ENCODE data around the gene IST1.

- TF ChIP-seq, protein P1, sequence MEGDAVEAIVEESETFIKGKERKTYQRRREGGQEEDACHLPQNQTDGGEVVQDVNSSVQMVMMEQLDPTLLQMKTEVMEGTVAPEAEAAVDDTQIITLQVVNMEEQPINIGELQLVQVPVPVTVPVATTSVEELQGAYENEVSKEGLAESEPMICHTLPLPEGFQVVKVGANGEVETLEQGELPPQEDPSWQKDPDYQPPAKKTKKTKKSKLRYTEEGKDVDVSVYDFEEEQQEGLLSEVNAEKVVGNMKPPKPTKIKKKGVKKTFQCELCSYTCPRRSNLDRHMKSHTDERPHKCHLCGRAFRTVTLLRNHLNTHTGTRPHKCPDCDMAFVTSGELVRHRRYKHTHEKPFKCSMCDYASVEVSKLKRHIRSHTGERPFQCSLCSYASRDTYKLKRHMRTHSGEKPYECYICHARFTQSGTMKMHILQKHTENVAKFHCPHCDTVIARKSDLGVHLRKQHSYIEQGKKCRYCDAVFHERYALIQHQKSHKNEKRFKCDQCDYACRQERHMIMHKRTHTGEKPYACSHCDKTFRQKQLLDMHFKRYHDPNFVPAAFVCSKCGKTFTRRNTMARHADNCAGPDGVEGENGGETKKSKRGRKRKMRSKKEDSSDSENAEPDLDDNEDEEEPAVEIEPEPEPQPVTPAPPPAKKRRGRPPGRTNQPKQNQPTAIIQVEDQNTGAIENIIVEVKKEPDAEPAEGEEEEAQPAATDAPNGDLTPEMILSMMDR (IDR thresholded peaks at IDR 0.05): no peak
- TF ChIP-seq POLR2AphosphoS5 (IDR thresholded peaks at IDR 0.05): no peak
- no peak for TF ChIP-seq POLR2A (IDR thresholded peaks at IDR 0.05)
Observed at GRCh38 chr16:71867939-71868338, 27.4 kb upstream of the IST1 start.

All from sigmoid colon (tissue), 4 donors.